ENCODE data around the gene B3GNT7. TPM values are rescaled to one million over a fixed set of nuclear protein-coding genes. Genes with fewer than 3 reads are reported as not detected.

The B3GNT7 gene
- total RNA-seq, 1 experiment from 2014 or later, result 83.3 TPM

DNA sequence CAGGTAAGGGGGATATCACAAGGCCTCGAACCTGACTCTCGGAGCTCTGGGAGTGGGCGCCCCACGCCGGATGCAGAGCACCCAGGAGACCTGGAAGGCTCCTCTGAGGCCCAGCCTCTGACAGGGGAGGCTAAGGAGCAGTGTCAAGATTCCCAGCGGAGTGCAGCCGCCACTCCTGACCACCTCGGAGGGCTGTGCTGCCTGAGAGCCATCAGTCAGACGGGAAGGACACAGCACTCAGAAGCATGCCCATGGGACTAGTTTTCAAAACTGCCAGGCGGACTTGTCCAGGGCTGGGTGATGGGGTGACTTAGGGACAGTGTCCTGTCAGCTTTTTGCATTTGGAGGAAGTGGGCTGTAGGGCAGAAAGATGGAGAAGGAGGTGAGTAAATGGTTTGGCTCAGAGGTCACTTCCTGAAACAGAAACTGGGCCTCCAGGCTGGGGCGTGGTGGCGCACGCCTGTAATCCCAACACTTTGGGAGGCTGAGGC, 34.6 kb upstream of the B3GNT7 start:
- in situ Hi-C loops (cut with HindIII; ENCODE audit: low pct_unique_long_range_greater_than_20kb, low sequenced_read_pairs), result no loop called here
- TF ChIP-seq REST (IDR thresholded peaks at IDR 0.05; ENCODE audit: insufficient read depth in 1 of 2, low read depth in 2 of 2, low read length in 1 of 2) (no peak), SIN3A (IDR thresholded peaks at IDR 0.05; ENCODE audit: borderline replicate concordance, insufficient read depth, low read depth, low read length) (no peak), TCF7L2 (IDR thresholded peaks at IDR 0.05; ENCODE audit: low read depth, low read length) (no peak), POLR2AphosphoS5 (IDR thresholded peaks at IDR 0.05; ENCODE audit: low read depth, low read length) (no peak), CTCF (IDR thresholded peaks at IDR 0.05) (no peak)
- POLR2A ChIA-PET, result no interaction called here
- no peaks in the 10 kb centered on the region for H3K27me3 ChIP-seq (ENCODE audit: control insufficient read depth, insufficient read depth, low read length)
- peaks cover 64% of the 10 kb centered on the region for H3K4me1 ChIP-seq (ENCODE audit: control insufficient read depth, insufficient read depth, low read length)
- no peaks in the 10 kb centered on the region for H3K36me3 ChIP-seq (ENCODE audit: control insufficient read depth, insufficient read depth, low read length)
- H3K9me3 ChIP-seq (ENCODE audit: control insufficient read depth, insufficient read depth, low read depth, low read length), result no peaks in the 10 kb centered on the region
- peak overlapping the region; percentile 80 for H3K27ac ChIP-seq (ENCODE audit: low read length)
- CTCF ChIA-PET, result interaction anchor here (1.6 kb wide), 1 partner anchor 29 kb away, joined by 4 read pairs; no protein-coding TSS in a partner anchor
- DNase-seq (ENCODE audit: low read depth, low spot score) (no peak), ATAC-seq (no peak)
- H3K4me3 ChIP-seq (ENCODE audit: low read depth in 2 of 2, low read length in 2 of 2), result no peak overlapping the region
- intact Hi-C loops (cut with micrococcal nuclease; ENCODE audit: unreplicated experiment), result loop anchor here (5.0 kb wide), 1 partner anchor 36 kb away; the partner anchor contains the start of gene B3GNT7
- no TSS peak for BruUV-seq (replicated peaks)

DNA sequence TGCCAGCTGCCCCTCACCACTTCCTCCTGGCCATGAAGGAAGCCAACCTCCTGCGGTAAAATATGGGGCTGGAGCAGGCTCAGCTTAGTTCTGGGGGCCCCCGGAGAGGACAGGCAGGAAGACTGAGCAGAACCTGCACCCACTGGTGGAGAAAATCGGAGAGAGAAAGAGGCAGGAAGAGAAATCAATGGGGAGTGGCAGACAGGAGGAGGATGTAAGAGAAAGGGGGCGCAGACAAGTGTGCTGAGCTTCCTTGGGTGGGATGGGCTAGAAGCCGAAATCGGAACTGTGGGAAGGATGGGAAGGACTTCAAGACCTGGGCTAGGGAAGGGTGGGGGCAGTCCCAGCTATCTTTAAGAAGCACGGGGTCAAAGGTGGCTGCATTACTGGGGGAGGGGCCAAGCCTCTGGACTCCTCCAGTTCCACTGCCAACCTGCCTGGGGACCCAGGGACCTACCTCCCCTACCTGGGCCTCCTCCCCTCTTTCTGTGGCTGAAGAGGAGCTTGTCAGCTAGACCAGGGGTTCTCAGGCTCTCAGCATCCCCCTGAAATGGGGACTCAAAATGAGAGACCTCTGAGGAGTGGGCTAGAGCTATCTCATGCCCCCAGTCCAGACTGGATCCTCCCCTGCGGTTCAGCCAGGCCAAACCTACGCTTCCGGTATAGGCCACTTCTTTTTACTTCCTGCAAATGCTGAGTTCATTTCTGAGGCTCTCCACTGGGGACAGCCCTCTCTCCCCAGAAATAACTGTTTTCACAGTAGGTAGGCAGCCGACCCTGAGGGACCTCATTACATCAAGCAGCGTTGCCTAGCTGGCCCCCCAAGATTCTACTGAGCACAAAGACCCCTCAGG, 33.6 kb upstream of the B3GNT7 start:
- Histone ChIP-seq H3K36me3 (ENCODE audit: control insufficient read depth, insufficient read depth, low read length) (no peaks in the 10 kb centered on the region), H3K4me3 (ENCODE audit: low read depth in 2 of 2, low read length in 2 of 2) (no peak overlapping the region), H3K27ac (ENCODE audit: low read length) (peak overlapping the region; percentile 97), H3K27me3 (ENCODE audit: control insufficient read depth, insufficient read depth, low read length) (no peaks in the 10 kb centered on the region), H3K9me3 (ENCODE audit: control insufficient read depth, insufficient read depth, low read depth, low read length) (no peaks in the 10 kb centered on the region), H3K4me1 (ENCODE audit: control insufficient read depth, insufficient read depth, low read length) (peaks cover 63% of the 10 kb centered on the region)
- no peak for ATAC-seq
- BruUV-seq (replicated peaks), result no TSS peak
- CTCF ChIA-PET, result interaction anchor here (0.9 to 1.6 kb wide), 2 partner anchors 28 to 32 kb away, joined by 3 to 4 read pairs; no protein-coding TSS in a partner anchor
- TF ChIP-seq TCF7L2 (IDR thresholded peaks at IDR 0.05; ENCODE audit: low read depth, low read length), result no peak
- TF ChIP-seq CTCF (IDR thresholded peaks at IDR 0.05), result no peak
- no peak for TF ChIP-seq REST (IDR thresholded peaks at IDR 0.05; ENCODE audit: insufficient read depth in 1 of 2, low read depth in 2 of 2, low read length in 1 of 2)
- no peak for TF ChIP-seq POLR2AphosphoS5 (IDR thresholded peaks at IDR 0.05; ENCODE audit: low read depth, low read length)
- POLR2A ChIA-PET, result interaction anchor here (0.5 kb wide), 1 partner anchor 1338 kb away, joined by 6 read pairs; no protein-coding TSS in a partner anchor
- intact Hi-C loops (cut with micrococcal nuclease; ENCODE audit: unreplicated experiment) (loop anchor here (5.0 kb wide), 1 partner anchor 35 kb away; the partner anchor contains the start of gene B3GNT7), in situ Hi-C loops (cut with HindIII; ENCODE audit: low pct_unique_long_range_greater_than_20kb, low sequenced_read_pairs) (no loop called here)
- no peak for DNase-seq (ENCODE audit: low read depth, low spot score)

Measured in Panc1 (cell line).